Heart left ventricle (tissue), 13 donors: ENCODE measurements around the gene FBXL17.

Source experiments
- CTCF ChIP-seq, 12 donors: fragments of 200-600 bp; sonication (generic) in 4 of 12; IDR thresholded peaks; one replicate each; pipeline versions ENCODE4 v1.5.0 to v1.8.0; 2018 to 2022; ENCODE audit warnings: antibody characterized with exemption in 12 of 12, mild to moderate bottlenecking in 5 of 12
- POLR2A ChIP-seq, 2 donors: fragments of 450-650 bp; IDR thresholded peaks; one replicate each; pipeline ENCODE4 v1.6.1; 2017; ENCODE audit warnings: antibody characterized with exemption in 2 of 2, mild to moderate bottlenecking in 2 of 2, moderate library complexity in 2 of 2
- donor health status: ischemic (EF 13 %, LVEDD 7.1; RV severe dilation, severe dysfunction).
- donor health status: DM: no; HTN: yes; CAD: no.
- donor health status: DM: no; HTN: no; CAD: no.
- donor health status: ischemic (EF 25% LVEDD 6.9; RV normal size, moderate dysfunction).
- donor health status: ischemic (EF 25% LVEDD 5.7; RV mildly dilated, moderate dysfunction).
- donor health status: ischemic (EF 35%, LVEDD 5.7; RV mildly dilated, moderate dysfunction).
- donor health status: nonischemic (EF 11% LVEDD 7.7; RV severe dilation, severe dysfunction).
- donor health status: DM: yes; HTN: yes; CAD: no.
- donor health status: PGD.
- donor health status: ischemic (EF 29% LVEDD 5.4; RV normal size, mild dysfunction).
- donor health status: nonischemic (EF 23%, LVEDD 6.1; RV moderate dilation, normal function).

- no peak for TF ChIP-seq POLR2A (IDR thresholded peaks at IDR 0.05)
- no peak for TF ChIP-seq CTCF (IDR thresholded peaks at IDR 0.05)
Observed at GRCh38 chr5:108430931-108431608, 49.2 kb upstream of the FBXL17 start.
